Hindlimb muscle (tissue), 1 donor: Measurements from ENCODE around the gene CAMK2A. TPM values are rescaled to one million over a fixed set of nuclear protein-coding genes. Genes with fewer than 3 reads are reported as not detected.

Source experiments
- DNase-seq: peaks from one replicate; pipeline ENCODE4 v3.0.0-alpha.2; 2013
- polyA plus RNA-seq: library from polyadenylated mRNA; unstranded; fragments of 120-200 nt; gene quantifications from one replicate; pipeline ENCODE4 v1.2.1, GENCODE V29; 2013; ENCODE audit not compliant: insufficient read length

CAMK2A gene
- polyA plus RNA-seq, 1 donor: 116 TPM

DNA sequence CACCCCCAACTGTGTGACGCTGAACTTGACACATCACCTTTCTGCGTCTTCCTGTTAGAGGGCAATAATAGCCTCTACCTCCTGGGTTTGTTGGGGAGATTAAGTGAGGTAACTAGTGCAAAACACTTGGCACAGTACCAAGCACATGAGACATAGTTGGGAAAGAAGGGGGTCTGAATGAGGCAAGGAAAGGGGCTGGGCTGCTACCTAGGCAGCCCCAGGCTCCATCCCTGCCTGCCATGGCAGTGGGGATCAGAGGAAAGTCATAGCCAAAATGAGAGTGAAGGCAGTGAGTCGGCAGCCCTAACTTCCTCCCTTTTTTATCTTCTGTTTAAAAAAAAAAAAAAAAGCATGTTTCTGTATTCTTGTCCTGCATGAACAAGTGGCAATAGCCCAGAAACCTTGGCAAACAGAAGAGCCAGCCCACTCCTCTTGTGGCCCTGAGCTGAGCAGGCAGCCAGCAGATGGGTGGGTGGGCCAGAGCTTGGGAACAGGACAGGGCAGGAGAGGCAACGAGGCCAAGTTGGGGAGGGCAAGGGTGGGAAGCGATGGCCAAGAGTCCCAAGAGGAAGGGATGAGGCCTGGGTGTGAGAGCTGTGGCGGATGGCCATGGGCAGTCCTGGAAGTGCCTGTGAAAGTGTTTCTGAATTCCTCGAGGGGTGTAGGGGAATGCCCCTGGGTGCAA lies 11.4 kb downstream of the CAMK2A start:
- DNase-seq: no peak

DNA sequence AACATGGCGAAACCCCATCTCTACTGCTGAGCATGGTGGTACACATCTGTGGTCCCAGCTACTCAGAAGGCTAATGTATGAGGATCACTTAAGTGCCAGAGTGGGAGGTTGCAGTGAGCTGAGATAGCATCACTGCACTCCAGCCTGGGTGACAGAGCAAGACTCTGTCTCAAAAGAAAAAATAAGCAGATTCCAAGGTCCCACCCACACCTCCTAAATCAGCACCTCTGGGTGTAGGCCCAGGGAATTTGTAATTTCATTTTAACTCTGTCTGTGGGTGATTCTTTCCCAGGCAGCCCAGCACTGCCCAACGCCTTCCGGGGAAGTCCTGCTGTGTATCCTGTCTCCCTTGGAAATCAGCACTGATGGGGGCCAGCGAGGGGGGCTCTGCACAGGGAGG lies 12.5 kb downstream of the CAMK2A start:
- no peak for DNase-seq

GRCh38 chr5:150274811-150275210 lies 14.8 kb downstream of the CAMK2A start:
- DNase-seq: no peak

- no peak for DNase-seq
Observed at GRCh38 chr5:150272531-150272930, 17.0 kb downstream of the CAMK2A start.

DNA sequence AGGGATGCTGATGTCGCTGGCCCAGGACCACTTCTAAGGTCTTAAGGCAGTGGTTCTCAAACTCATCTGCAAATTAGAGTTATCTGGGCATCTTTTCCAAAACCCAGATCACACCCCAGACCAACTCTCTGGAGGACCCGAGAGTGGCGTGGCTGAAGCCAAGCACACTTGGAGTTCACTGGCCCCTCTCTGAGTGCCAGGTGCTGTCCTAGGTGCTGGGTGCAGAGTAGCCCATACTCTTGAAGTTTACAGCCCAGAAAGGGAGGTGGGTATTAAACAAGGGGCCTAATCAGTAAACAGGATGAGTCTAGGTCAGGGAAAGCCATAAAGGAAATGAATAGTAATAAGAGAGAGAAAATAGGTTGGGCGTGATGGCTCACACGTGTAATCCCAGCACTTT lies 17.6 kb downstream of the CAMK2A start:
- no peak for DNase-seq

DNA sequence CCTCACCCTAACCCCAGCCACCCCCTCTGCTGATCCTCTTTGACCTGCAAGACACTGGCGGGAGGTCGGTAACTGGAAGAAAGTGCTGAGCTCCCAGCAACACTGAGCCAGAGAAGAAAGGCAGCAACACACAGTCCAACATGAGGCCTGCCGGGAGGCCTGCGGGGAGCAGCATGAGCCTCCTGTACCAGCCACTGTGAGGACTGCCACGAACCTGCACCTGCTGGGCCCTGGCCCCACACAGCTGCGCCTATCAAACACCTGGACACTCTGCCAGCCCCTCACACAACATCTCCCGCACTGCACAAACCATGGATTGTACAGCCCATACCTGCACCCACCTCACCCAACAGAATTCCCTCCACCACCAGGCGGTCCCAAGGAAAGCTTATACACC lies 18.3 kb downstream of the CAMK2A start:
- DNase-seq: no peak

DNA sequence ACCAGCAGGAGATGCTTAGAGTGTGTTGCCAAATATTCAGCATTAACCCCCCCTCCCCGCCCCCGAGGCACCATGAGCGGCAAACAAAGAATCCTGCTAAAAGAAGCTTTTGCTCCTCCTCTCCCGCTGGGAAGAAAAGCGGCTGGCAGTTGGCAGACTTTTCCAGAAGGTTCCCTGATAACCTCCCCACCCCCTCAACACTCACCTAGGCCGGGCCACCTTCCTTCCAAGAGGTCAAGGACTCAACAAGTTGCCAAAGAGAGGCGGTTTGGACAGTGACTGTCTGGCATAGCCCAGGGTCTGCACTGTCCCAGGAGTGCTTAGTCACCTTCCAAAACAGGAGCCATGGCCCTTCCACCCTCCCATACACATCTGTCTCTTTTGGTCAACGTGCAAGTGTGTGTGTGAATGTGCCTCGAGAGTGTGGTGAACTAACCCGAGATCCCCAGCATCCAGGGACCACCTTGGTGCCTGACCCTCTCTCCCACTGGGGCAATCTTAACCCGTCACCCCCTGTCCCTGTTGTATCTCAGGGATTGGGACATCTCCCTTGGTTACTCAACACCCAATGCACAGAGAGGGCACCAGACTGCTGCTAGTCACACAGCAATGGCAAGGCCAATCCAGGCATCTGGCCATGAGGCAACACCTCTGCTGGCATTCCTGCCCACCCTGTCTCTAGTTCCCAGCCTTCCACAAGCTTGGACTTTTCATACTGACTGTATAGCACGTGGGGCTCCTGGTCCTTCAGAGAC lies 18.9 kb downstream of the CAMK2A start:
- DNase-seq: no peak

- no peak for DNase-seq
Observed at GRCh38 chr5:150266871-150267291, 22.7 kb downstream of the CAMK2A start.

GRCh38 chr5:150265870-150266383 lies 23.6 kb downstream of the CAMK2A start:
- DNase-seq: no peak

DNA sequence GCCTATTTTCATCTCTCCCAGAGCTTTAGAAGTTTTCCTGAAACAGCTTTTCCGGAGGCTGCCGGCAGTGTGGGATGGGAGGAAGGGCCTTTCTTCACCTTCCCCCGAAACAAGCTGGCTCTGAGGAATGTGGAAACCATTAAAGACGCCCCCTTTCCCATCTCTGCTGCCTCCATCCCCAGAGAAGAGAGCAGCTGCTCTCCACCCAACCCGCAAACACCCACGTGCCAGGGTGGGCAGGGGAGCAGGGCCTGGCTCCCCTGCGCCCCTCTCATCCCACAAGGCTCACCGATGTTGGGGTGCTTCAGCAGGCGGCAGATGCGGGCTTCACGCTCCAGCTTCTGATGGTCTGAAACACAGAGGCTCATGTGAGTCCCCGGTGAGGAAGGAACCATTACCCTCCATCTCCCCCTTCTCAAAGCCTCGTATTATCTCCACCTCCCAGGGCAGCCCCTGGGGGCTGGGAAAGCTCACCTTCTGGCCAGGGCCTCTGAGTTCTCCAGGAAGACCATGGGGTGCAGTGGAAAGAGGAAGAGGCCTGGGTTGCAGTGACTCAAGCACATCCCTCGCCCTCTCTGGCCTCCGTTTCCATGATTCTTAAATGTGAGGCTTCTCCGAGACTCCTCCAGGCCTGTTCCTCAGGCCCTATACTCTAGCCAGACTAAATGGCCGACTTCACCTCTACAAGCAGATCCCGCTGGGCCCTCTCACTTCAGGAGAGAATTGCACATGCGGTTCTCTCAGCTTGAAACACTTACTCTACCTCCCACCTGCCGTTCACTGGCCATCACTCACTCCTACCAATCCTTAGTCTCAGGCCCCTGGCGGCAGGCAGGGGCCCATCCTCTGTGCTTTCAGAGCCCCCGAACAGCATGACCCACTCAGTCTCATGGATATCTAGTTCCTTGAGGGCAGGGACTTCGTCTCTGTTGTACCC lies 24.6 kb downstream of the CAMK2A start:
- no peak for DNase-seq

DNA sequence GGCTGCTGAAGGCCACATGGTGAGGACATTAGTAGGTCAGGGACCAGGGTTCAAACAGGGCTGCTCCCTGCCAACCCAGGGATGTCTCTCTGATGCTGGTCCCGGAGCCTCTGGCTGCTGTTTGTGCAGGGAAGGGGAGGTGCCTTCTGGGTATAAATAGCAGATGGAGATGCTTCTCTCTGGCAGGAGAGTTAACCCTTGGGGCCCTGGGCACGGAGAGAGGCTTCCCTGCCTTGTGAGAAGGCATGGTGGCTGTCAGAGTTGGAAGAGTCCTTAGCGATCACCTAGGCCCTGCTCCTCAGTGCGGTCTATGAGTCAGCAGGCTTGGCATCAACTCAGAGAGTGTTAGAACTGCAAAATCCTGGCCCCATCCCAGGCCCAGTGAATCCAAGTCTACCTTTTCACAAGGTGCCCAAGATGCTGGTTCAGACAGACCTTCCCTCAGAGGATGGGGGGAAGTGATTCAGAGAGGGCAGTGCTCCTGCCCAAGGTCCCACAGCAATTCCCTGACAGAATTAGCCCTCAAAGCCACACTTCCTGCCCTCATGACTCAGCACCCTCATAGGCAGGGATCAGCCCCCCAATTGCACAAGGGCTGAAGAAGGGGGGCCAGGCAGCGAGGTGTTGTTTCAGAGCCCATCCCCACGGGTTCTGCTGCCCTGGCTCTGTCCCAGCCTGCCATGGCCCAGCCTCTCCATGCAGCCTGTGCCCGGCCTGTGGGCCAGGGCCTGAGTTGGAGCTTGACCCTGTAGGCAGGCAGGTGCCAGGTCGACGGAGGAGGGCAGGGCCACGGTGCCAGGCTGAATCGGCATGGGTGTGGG lies 25.6 kb downstream of the CAMK2A start:
- no peak for DNase-seq

GRCh38 chr5:150263375-150263775 lies 26.2 kb downstream of the CAMK2A start:
- no peak for DNase-seq

GRCh38 chr5:150262502-150262901 lies 27.1 kb downstream of the CAMK2A start:
- DNase-seq: no peak

DNA sequence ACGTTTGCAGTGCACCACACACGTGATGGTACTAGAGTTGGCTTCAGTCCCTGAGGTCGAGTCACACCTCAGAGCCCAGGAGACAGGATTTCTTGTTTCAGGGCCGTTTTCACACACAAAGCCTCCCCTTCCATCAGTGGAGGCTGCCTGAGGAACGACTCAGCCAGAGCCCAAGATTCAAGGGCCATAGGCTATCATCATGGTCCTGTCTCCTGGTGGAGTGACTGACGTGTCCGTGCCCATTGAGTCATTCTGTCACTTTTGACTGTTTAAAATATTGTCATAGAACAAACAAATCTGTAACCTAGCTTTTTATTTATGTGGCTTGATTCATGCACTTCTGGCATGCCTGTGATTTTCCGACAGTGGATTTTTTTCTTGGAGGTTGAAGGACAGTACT lies 28.3 kb downstream of the CAMK2A start:
- no peak for DNase-seq

DNA sequence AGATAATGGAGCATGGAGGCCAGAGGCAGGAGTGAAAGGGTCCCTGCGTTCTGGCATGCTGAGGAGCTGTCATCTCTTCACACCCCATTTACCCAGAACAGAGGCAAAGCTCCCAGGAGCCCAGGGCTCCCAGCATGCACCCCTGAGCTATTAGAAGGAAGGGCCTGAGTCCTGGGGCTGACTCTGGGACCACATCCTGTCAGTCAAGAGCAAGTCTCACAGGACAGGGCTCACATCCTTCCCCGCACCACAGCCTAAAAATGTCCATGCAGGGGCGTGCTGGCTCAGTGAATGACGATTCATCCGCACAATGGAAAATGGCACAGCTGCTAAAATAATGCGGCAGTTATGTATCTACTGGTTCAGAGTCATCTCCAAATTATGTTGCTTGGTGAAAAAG lies 31.4 kb downstream of the CAMK2A start:
- DNase-seq: peak; percentile 80

GRCh38 chr5:150257424-150257823 lies 32.1 kb downstream of the CAMK2A start:
- DNase-seq: no peak

DNA sequence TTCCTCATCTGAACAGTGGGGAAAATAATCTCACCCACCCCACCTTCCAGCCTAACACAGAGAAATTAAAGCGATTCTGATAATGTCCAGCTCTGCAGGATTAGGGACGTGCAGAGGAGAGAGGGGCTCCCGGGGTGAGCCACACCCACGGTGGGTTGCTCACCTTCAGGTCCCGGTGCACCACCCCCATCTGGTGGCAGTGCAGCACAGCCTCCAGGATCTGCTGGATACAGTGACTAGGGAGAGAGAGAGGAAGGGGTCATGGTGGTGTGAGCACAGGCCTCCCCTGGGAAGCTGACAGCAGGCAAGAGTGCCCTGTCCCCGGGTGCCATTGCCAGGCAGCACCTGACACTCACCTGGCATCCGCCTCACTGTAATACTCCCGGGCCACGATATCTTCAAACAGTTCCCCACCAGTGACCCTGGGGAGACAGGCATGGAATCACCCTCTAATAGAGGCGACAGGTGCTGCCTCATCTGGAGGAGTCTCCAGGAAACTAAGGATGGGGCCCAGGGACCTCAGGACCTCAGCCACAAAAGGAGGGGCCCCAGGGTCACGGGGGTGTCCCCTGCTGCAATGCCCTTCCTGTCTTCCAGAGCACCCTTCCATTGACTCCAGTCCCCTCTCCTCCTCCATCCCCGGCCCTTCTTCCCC lies 33.0 kb downstream of the CAMK2A start:
- no peak for DNase-seq

DNA sequence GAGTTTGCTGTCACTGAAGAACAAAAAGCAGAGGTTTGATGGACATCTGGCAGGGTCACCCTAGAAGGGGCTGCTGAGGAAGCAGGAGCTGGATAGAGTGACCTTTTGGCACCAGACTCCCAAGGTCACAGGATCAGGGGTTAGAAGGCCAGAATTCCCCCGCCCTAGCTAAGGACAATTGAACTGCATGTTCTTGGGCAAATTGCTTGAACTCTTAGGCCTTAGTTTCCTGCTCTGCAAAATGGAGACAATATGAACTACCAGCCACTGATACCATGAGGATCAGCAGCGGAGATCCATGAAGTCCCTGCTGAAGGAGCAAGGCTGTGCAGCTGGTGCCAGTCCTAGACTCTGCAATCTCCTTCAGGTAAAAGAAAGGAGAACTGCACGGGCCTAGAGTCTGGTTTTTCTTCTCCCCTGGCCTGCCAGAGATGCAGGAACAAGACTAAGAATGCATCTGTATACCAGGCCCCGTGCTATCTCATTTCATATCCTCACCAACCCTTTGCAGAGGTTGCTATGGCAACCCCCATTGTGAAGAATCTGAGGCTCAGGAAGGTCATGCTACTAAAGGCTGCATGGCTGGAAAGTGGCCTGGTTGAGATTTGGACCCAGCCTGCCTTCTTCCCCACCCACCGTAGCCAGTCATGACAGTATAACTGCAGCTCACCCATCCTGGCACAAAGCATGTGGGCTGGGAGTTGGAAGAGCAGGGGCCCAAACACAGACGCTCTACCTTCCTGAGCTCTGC lies 33.7 kb downstream of the CAMK2A start:
- DNase-seq: no peak

DNA sequence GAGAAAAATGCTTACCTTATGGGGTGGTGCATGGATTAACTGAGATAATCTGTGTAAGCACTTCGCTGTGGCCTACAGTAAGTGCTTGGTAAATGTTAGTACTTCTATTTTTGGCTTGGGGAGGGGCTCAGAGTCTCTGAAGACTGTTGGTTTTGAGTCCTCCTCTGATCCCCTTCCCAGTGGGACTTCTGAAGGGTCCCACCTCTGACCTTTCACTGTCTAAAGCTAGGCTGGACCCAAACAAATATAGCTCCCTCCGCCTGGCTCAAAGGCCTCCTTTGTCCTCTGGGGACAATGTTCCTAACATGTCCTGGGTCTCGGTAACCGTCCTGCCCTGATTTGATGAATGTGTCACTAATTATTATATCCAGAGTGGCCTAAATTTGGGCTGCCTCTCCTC lies 34.8 kb downstream of the CAMK2A start:
- no peak for DNase-seq

DNA sequence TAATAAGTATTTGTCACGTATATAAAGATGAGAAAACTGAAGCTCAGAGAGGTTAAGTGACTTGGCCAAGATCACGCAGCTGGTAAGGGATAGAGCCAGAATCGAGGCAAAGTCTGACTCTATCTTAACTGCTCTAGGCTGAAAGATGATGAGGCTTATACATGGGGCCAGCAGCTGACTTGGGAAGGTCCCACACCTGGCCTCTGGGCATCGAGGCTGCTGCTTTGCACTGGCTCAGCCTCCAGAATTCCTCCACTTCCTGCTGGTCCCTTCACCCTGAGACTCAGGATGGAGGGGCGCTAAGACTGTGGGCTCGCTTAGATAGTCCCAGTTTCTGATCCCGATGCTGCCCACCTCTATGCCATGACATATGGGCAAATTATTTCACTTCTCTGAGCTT lies 35.2 kb downstream of the CAMK2A start:
- no peak for DNase-seq
